Sigmoid colon (tissue), 7 donors: ENCODE results near the gene IL17C. TPM values are rescaled to one million over a fixed set of nuclear protein-coding genes. Genes with fewer than 3 reads are reported as not detected.
A peak's percentile ranks its signal among the peaks of the same experiment; 100 is the strongest.

Source experiments
- DNase-seq: peaks from one replicate; pipeline ENCODE4 v3.0.0-alpha.2; 2019
- H3K27ac ChIP-seq, 4 donors: fragments of 200-600 bp; sonication (generic); one replicate each; pipeline ENCODE4 v1.5.1; 2016 to 2019; ENCODE audit warnings: mild to moderate bottlenecking in 1 of 4
- H3K27me3 ChIP-seq, 3 donors: fragments of 200-600 bp; sonication (generic); one replicate each; pipeline ENCODE4 v1.5.1; 2019; ENCODE audit warnings: mild to moderate bottlenecking in 1 of 3
- H3K36me3 ChIP-seq, 4 donors: fragments of 200-600 bp; sonication (generic); one replicate each; pipeline ENCODE4 v1.5.1; 2016 to 2019
- H3K4me1 ChIP-seq, 4 donors: fragments of 200-600 bp; sonication (generic); one replicate each; pipeline ENCODE4 v1.5.1; 2017 to 2019
- H3K4me3 ChIP-seq, 4 donors: fragments of 200-600 bp; sonication (generic); one replicate each; pipeline ENCODE4 v1.5.1; 2017 to 2019; ENCODE audit warnings: mild to moderate bottlenecking in 2 of 4, moderate library complexity in 1 of 4
- H3K9me3 ChIP-seq, 4 donors: fragments of 200-600 bp in 3 of 4; sonication (generic) in 3 of 4; one replicate each; pipeline versions ENCODE4 v1.5.1 to v1.6.1; 2013 to 2019
- CTCF ChIP-seq, 4 experiments: fragments of 450-650 bp in 3 of 4; fragments of 200-600 bp in 1 of 4; IDR thresholded peaks; one replicate each; pipeline ENCODE4 v1.5.1; 2016 to 2019; ENCODE audit warnings: antibody characterized with exemption in 4 of 4, mild to moderate bottlenecking in 3 of 4, moderate library complexity in 2 of 4
- EP300 ChIP-seq, 4 donors: sonication (generic); formaldehyde crosslinking; IDR thresholded peaks; one replicate each; pipeline ENCODE4 v1.6.1; 2017; ENCODE audit warnings: antibody characterized with exemption in 4 of 4
- POLR2A ChIP-seq, 2 donors: fragments of 450-650 bp; IDR thresholded peaks; one replicate each; pipeline ENCODE4 v1.6.1; 2016; ENCODE audit warnings: antibody characterized with exemption in 2 of 2, mild to moderate bottlenecking in 2 of 2, moderate library complexity in 2 of 2
- POLR2AphosphoS5 ChIP-seq, 4 donors: sonication (generic); formaldehyde crosslinking; IDR thresholded peaks; one replicate each; pipeline ENCODE4 v1.6.1; 2017; ENCODE audit warnings: antibody characterized with exemption in 4 of 4
- WGBS, 2 donors: extraction: QIAGEN DNeasy Blood & Tissue Kit; methylation state at CpG; one replicate each; pipeline ENCODE4 v1.1.7; 2013; 5-methylcytosine and 5-hydroxymethylcytosine counted together
- intact Hi-C: fragments of 100-400 bp; cut with DNase I; formaldehyde crosslinking; loops from one replicate; pipeline ENCODE4 v1.15.1; 2023
- polyA plus RNA-seq, 3 donors: library from polyadenylated mRNA; stranded (reverse); fragments of 200-250 nt; gene quantifications; one replicate each; pipeline ENCODE4 v1.2.3, GENCODE V29; 2013
- total RNA-seq, 4 donors: library from RNA; depleted of rRNA; stranded (reverse); fragments of >200 nt; gene quantifications; one replicate each; pipeline ENCODE4 v1.1.0, GENCODE V29; 2016
- donor health status: healthy with polysubstance abuse.
- donor health status: Bipolar disorder and iron deficiency.
- donor health status: healthy.

Gene IL17C
- total and polyA plus RNA-seq, 7 donors: 0.96 TPM; not detected in 6

- TF ChIP-seq CTCF (IDR thresholded peaks at IDR 0.05) (no peak), POLR2A (IDR thresholded peaks at IDR 0.05) (no peak), EP300 (IDR thresholded peaks at IDR 0.05) (no peak), POLR2AphosphoS5 (IDR thresholded peaks at IDR 0.05) (no peak)
- no peaks in the 10 kb centered on the region for H3K27me3 ChIP-seq
- 1 to 2% methylated on average over 49 of the region's 49 CpGs for WGBS, 2 donors
- intact Hi-C loops: no loop called here
- H3K27ac ChIP-seq: peak overlapping the region; percentile 85 to 92 (median 88)
- H3K4me1 ChIP-seq: peaks cover 0 to 22% (median 14%) of the 10 kb centered on the region in 4 donors
- no peaks in the 10 kb centered on the region for H3K9me3 ChIP-seq
- H3K36me3 ChIP-seq: peaks cover 0 to 9% (median 0%) of the 10 kb centered on the region in 4 donors
- peak overlapping the region; percentile 79 to 99 (median 85) for H3K4me3 ChIP-seq
- no peak for DNase-seq
Measured at GRCh38 chr16:88662222-88662842, 24.0 kb downstream of the IL17C start.

- Histone ChIP-seq H3K27me3 (no peaks in the 10 kb centered on the region), H3K4me1 (peaks cover 0 to 22% (median 14%) of the 10 kb centered on the region in 4 donors), H3K27ac (peak within 1 kb of the TSS; percentile 85 to 92 (median 88)), H3K4me3 (peak within 1 kb of the TSS; percentile 79 to 99 (median 85)), H3K9me3 (no peaks in the 10 kb centered on the region), H3K36me3 (peaks cover 0 to 3% (median 0%) of the 10 kb centered on the region in 4 donors)
- intact Hi-C loops: loop anchor here (1.0 kb wide), 1 partner anchor 93 kb away; the partner anchor contains the start of gene ZC3H18
- DNase-seq: peak; percentile 99
- peak; percentile 43 to 86 for TF ChIP-seq POLR2A (IDR thresholded peaks at IDR 0.05)
- TF ChIP-seq EP300 (IDR thresholded peaks at IDR 0.05): no peak
- TF ChIP-seq POLR2AphosphoS5 (IDR thresholded peaks at IDR 0.05): peak; percentile 81 to 96 (median 91)
- WGBS, 2 donors: 0% methylated on average over 88 of the region's 88 CpGs
Measured at GRCh38 chr16:88662843-88663606, 24.7 kb downstream of the IL17C start, which contains the start of gene MVD. MVD (minus strand) TSS chr16:88663091; CDS start chr16:88663080, 11 bp downstream.

- Histone ChIP-seq H3K27ac (no peak overlapping the region), H3K27me3 (no peaks in the 10 kb centered on the region), H3K4me1 (peaks cover 0 to 22% (median 14%) of the 10 kb centered on the region in 4 donors), H3K9me3 (no peaks in the 10 kb centered on the region), H3K4me3 (no peak overlapping the region), H3K36me3 (no peaks in the 10 kb centered on the region)
- 62 to 75% methylated on average over 4 of the region's 4 CpGs for WGBS, 2 donors
- intact Hi-C loops: no loop called here
- no peak for DNase-seq
- TF ChIP-seq POLR2A (IDR thresholded peaks at IDR 0.05) (no peak), POLR2AphosphoS5 (IDR thresholded peaks at IDR 0.05) (peak in 1 of 4 donors; percentile 15), CTCF (IDR thresholded peaks at IDR 0.05) (no peak)
Measured at GRCh38 chr16:88665148-88665547, 26.8 kb downstream of the IL17C start.

GRCh38 chr16:88665570-88665969, 27.2 kb downstream of the IL17C start:
- no peaks in the 10 kb centered on the region for H3K27me3 ChIP-seq
- intact Hi-C loops: no loop called here
- DNase-seq: no peak

More at GRCh38 chr16:88665570-88665969, 27.2 kb downstream of the IL17C start:
- Histone ChIP-seq H3K4me3 (no peak overlapping the region), H3K27ac (no peak overlapping the region), H3K9me3 (no peaks in the 10 kb centered on the region), H3K36me3 (no peaks in the 10 kb centered on the region), H3K4me1 (peaks cover 0 to 22% (median 14%) of the 10 kb centered on the region in 4 donors)
- WGBS, 2 donors: 96 to 97% methylated on average over 3 of the region's 3 CpGs
- TF ChIP-seq EP300 (IDR thresholded peaks at IDR 0.05): no peak
- TF ChIP-seq POLR2A (IDR thresholded peaks at IDR 0.05): no peak
- TF ChIP-seq CTCF (IDR thresholded peaks at IDR 0.05): no peak
